ENCODE results near the gene ELP1. TPM values are rescaled to one million over a fixed set of nuclear protein-coding genes. Genes with fewer than 3 reads are reported as not detected.

ELP1 gene
- total RNA-seq, 1 donor from 2014 or later: 51.9 TPM

- no peak for DNase-seq
- TF ChIP-seq, protein P1, sequence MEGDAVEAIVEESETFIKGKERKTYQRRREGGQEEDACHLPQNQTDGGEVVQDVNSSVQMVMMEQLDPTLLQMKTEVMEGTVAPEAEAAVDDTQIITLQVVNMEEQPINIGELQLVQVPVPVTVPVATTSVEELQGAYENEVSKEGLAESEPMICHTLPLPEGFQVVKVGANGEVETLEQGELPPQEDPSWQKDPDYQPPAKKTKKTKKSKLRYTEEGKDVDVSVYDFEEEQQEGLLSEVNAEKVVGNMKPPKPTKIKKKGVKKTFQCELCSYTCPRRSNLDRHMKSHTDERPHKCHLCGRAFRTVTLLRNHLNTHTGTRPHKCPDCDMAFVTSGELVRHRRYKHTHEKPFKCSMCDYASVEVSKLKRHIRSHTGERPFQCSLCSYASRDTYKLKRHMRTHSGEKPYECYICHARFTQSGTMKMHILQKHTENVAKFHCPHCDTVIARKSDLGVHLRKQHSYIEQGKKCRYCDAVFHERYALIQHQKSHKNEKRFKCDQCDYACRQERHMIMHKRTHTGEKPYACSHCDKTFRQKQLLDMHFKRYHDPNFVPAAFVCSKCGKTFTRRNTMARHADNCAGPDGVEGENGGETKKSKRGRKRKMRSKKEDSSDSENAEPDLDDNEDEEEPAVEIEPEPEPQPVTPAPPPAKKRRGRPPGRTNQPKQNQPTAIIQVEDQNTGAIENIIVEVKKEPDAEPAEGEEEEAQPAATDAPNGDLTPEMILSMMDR (IDR thresholded peaks at IDR 0.05; ENCODE audit: partially characterized antibody, unreplicated experiment): no peak
- H3K36me3 Mint-ChIP-seq (ENCODE audit: unreplicated experiment): no peaks in the 10 kb centered on the region
- H3K27ac Mint-ChIP-seq (ENCODE audit: unreplicated experiment): no peak within 1 kb of the TSS
- H3K4me1 Mint-ChIP-seq (ENCODE audit: low read depth, unreplicated experiment): no peaks in the 10 kb centered on the region
- H3K4me3 Mint-ChIP-seq (ENCODE audit: unreplicated experiment): no peak within 1 kb of the TSS
- H3K9me3 Mint-ChIP-seq (ENCODE audit: unreplicated experiment): no peaks in the 10 kb centered on the region
- no peaks in the 10 kb centered on the region for H3K27me3 Mint-ChIP-seq (ENCODE audit: unreplicated experiment)
Measured at GRCh38 chr9:108855888-108856287, 78.0 kb downstream of the ELP1 start, which contains the start of gene ACTL7B. ACTL7B (minus strand) TSS chr9:108855986; CDS start chr9:108855930, 56 bp downstream.

GRCh38 chr9:108855529-108855886 is 78.4 kb downstream of the ELP1 start:
- no peaks in the 10 kb centered on the region for H3K27me3 Mint-ChIP-seq (ENCODE audit: unreplicated experiment)

DNA sequence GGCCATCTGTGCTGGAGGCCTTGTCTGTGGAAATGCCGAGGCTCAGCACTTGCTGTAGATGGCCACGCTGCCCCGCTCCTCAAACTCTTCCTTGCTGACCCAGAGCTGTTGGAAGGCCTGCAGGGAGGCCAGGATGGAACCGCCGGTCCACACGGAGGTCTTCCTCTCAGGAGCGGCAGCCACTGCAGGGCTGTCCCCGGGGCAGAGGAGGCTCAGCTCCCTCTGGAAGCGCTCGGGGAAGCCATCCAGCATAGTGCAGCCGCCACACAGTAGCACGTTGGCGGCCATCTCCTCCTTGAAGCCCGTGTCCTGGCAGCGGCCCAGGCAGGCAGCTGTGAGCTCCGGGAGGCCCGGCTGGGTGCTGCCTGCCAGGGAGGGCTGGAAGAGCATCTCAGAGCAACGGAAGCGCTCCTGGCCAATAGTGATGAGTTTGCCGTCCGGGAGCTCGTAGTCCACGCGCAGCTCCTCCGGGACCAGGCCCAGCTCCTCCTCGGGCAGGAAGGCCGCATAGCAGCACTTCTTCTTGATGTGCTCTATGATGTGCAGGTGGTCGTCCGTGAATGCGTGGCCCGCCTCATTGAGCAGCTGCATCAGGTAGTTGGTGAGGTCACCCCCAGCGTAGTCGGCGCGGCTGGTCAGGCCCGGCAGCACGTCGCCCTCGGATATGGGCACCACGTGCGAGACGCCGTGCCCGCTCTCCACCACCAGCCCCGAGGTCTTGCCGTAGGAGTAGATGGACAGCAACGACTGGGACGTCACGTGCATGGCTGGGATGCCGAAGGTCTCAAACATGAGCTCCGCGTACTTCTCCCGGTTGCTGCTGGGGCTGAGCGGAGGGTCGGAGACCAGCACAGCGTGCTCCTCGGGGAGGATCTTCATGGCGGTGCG is 79.0 kb downstream of the ELP1 start:
- no peak for DNase-seq
- no peaks in the 10 kb centered on the region for H3K4me1 Mint-ChIP-seq (ENCODE audit: low read depth, unreplicated experiment)
- TF ChIP-seq, protein P1 (IDR thresholded peaks at IDR 0.05; ENCODE audit: partially characterized antibody, unreplicated experiment): no peak
- H3K27ac Mint-ChIP-seq (ENCODE audit: unreplicated experiment): no peak overlapping the region
- no peaks in the 10 kb centered on the region for H3K36me3 Mint-ChIP-seq (ENCODE audit: unreplicated experiment)
- no peaks in the 10 kb centered on the region for H3K27me3 Mint-ChIP-seq (ENCODE audit: unreplicated experiment)
- no peaks in the 10 kb centered on the region for H3K9me3 Mint-ChIP-seq (ENCODE audit: unreplicated experiment)
- no peak overlapping the region for H3K4me3 Mint-ChIP-seq (ENCODE audit: unreplicated experiment)

More at GRCh38 chr9:108855529-108855886, 78.4 kb downstream of the ELP1 start:
- DNase-seq: no peak
- Mint-ChIP-seq H3K27ac (ENCODE audit: unreplicated experiment) (no peak overlapping the region), H3K4me1 (ENCODE audit: low read depth, unreplicated experiment) (no peaks in the 10 kb centered on the region), H3K4me3 (ENCODE audit: unreplicated experiment) (no peak overlapping the region), H3K36me3 (ENCODE audit: unreplicated experiment) (no peaks in the 10 kb centered on the region), H3K9me3 (ENCODE audit: unreplicated experiment) (no peaks in the 10 kb centered on the region)
- TF ChIP-seq, protein P1 (IDR thresholded peaks at IDR 0.05; ENCODE audit: partially characterized antibody, unreplicated experiment): no peak

DNA sequence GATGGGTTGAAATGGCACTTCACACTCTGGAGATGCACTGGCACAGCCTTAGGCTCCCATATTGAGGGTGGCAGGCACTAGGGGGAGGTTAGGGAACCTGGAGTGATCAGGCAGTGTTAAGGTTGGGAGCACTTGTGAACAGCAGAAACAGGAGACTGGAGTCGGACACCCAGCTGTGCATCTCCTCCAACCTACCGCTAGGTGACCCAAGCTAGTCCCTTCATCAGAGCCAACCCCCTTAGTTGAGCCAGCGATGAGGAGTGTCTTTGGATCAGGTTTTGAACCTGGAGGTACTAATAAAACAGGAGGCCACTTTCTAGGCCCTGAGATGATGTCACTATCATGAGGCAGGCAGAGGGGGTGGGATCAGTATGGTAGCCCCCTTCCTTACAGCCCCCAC is 79.8 kb downstream of the ELP1 start:
- H3K4me1 Mint-ChIP-seq (ENCODE audit: low read depth, unreplicated experiment): no peaks in the 10 kb centered on the region
- H3K4me3 Mint-ChIP-seq (ENCODE audit: unreplicated experiment): no peak overlapping the region
- TF ChIP-seq, protein P1 (IDR thresholded peaks at IDR 0.05; ENCODE audit: partially characterized antibody, unreplicated experiment): no peak
- no peaks in the 10 kb centered on the region for H3K9me3 Mint-ChIP-seq (ENCODE audit: unreplicated experiment)
- H3K36me3 Mint-ChIP-seq (ENCODE audit: unreplicated experiment): no peaks in the 10 kb centered on the region
- H3K27me3 Mint-ChIP-seq (ENCODE audit: unreplicated experiment): no peaks in the 10 kb centered on the region
- no peak for DNase-seq
- no peak overlapping the region for H3K27ac Mint-ChIP-seq (ENCODE audit: unreplicated experiment)

GRCh38 chr9:108852079-108852478 is 81.8 kb downstream of the ELP1 start:
- no peak overlapping the region for H3K27ac Mint-ChIP-seq (ENCODE audit: unreplicated experiment)
- no peaks in the 10 kb centered on the region for H3K4me1 Mint-ChIP-seq (ENCODE audit: low read depth, unreplicated experiment)
- TF ChIP-seq, protein P1 (IDR thresholded peaks at IDR 0.05; ENCODE audit: partially characterized antibody, unreplicated experiment): no peak
- no peak overlapping the region for H3K4me3 Mint-ChIP-seq (ENCODE audit: unreplicated experiment)
- no peak for DNase-seq
- H3K36me3 Mint-ChIP-seq (ENCODE audit: unreplicated experiment): no peaks in the 10 kb centered on the region
- no peaks in the 10 kb centered on the region for H3K27me3 Mint-ChIP-seq (ENCODE audit: unreplicated experiment)
- no peaks in the 10 kb centered on the region for H3K9me3 Mint-ChIP-seq (ENCODE audit: unreplicated experiment)

Measured in glutamatergic neuron (in vitro differentiated cells).